ENCODE measurements around the gene LYRM4.

LYRM4 gene

GRCh38 chr6:5059036-5059896 is 201.5 kb downstream of the LYRM4 start:
- ChIA-PET CTCF (no interaction called here), POLR2A (no interaction called here)
- no peak for TF ChIP-seq CTCF (IDR thresholded peaks at IDR 0.05; ENCODE audit: insufficient read depth, low read length, missing control alignments)
- H3K4me3 ChIP-seq (ENCODE audit: low read depth, low read length), result no peak overlapping the region
- no peak for DNase-seq (ENCODE audit: low read depth, low spot score)

Measured in AG04449 (cell line).